GM12891 (cell line): ENCODE results near the gene RAPGEF4.
A peak's percentile ranks its signal among the peaks of the same experiment; 100 is the strongest.

Experiments used
- DNase-seq: peaks from one replicate; pipeline ENCODE4 v3.0.0; 2011; ENCODE audit warnings: low spot score; ENCODE audit not compliant: insufficient read length
- FAIRE-seq: peaks from 2 replicates; lab custom pipeline; 2011; peaks lifted over from hg19 to GRCh38; lab: Jason Lieb, UNC
- PAX5 ChIP-seq: IDR thresholded peaks from 2 replicates; pipeline ENCODE4 v1.6.1; 2011; ENCODE audit warnings: low read length, moderate library complexity, mild to moderate bottlenecking; ENCODE audit not compliant: insufficient read depth, severe bottlenecking
- POLR2A ChIP-seq: IDR thresholded peaks from 2 replicates; pipeline ENCODE4 v1.6.1; 2011; ENCODE audit warnings: low read depth, low read length, control low read depth
- POLR2AphosphoS5 ChIP-seq: IDR thresholded peaks from 2 replicates; pipeline ENCODE4 v1.6.1; 2011; ENCODE audit warnings: low read depth, low read length, control low read depth
- POU2F2 ChIP-seq: IDR thresholded peaks from 2 replicates; pipeline ENCODE4 v1.6.1; 2011; ENCODE audit warnings: low read depth, mild to moderate bottlenecking, control low read depth, low read length, moderate library complexity
- SPI1 ChIP-seq: IDR thresholded peaks from 2 replicates; pipeline ENCODE4 v1.6.1; 2011; ENCODE audit warnings: low read depth, low read length, control low read depth
- TAF1 ChIP-seq: IDR thresholded peaks from 2 replicates; pipeline ENCODE4 v1.6.1; 2011; ENCODE audit warnings: low read depth, low read length, control low read depth

Gene RAPGEF4

GRCh38 chr2:172965433-172966212, 230.0 kb downstream of the RAPGEF4 start:
- FAIRE-seq (no peak), DNase-seq (no peak)
- TF ChIP-seq PAX5: no peak
- no peak for TF ChIP-seq POLR2A
- no peak for TF ChIP-seq TAF1
- TF ChIP-seq POLR2AphosphoS5: no peak
- TF ChIP-seq POU2F2: no peak
- TF ChIP-seq SPI1: no peak

DNA sequence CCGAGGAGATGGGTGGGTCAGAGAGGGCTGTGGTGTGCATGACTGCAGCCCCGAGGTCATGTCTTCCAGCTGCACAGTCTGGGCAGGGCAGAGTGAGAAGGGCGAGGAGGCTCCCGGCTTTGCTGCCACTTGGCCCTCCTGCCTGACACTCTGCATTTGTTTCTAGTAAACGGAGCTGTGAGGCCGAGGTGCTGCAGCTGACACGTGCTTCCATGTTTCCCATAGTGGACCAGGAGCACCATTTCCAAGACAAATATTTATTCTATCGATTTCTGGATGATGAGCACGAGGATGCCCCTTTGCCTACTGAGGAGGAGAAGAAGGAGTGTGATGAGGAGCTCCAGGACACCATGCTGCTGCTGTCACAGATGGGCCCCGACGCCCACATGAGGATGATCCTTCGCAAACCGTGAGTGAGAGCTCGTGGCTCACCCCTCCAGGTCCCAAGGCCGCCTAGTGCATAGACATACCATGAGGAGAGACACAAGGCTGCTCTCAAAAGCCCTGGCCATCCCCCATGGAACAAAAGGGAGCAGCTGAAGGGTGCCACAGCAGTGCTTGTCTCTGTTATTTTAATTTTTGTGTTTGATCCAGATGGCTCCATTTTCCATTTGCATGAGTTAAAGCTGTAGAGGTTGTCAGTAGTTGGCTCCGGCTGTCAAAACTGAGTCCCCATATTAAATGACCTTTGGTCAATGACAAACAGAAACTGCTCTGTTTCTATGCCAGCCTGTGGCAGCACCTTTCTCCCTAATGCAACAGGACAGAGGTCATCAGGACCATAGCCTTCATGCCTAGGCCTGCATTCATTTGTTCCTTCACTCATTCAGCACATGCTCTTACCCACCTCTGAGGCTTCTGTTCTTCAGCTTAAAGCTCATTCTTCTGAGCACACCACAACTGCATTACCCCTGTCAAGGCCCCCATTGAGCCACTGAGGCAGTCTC, 231.7 kb downstream of the RAPGEF4 start:
- no peak for TF ChIP-seq TAF1
- TF ChIP-seq POU2F2: no peak
- no peak for TF ChIP-seq POLR2A
- no peak for TF ChIP-seq SPI1
- TF ChIP-seq PAX5: no peak
- TF ChIP-seq POLR2AphosphoS5: no peak
- FAIRE-seq (no peak), DNase-seq (no peak)

GRCh38 chr2:172968061-172968469, 232.4 kb downstream of the RAPGEF4 start:
- no peak for DNase-seq
- FAIRE-seq: no peak
- TF ChIP-seq SPI1: no peak
- no peak for TF ChIP-seq PAX5
- no peak for TF ChIP-seq POLR2AphosphoS5
- no peak for TF ChIP-seq POU2F2
- no peak for TF ChIP-seq TAF1
- TF ChIP-seq POLR2A: no peak

GRCh38 chr2:172969166-172969565, 233.5 kb downstream of the RAPGEF4 start:
- DNase-seq (no peak), FAIRE-seq (no peak)
- TF ChIP-seq PAX5 (no peak), POLR2A (no peak), POLR2AphosphoS5 (no peak), TAF1 (no peak), POU2F2 (no peak), SPI1 (no peak)

GRCh38 chr2:172969609-172970008, 234.0 kb downstream of the RAPGEF4 start:
- TF ChIP-seq PAX5 (no peak), POLR2AphosphoS5 (no peak)
- FAIRE-seq: no peak
- DNase-seq: no peak

GRCh38 chr2:172970660-172971059, 235.0 kb downstream of the RAPGEF4 start:
- no peak for FAIRE-seq
- TF ChIP-seq POLR2AphosphoS5 (no peak), PAX5 (no peak), POU2F2 (no peak), TAF1 (no peak), POLR2A (no peak), SPI1 (no peak)
- no peak for DNase-seq

GRCh38 chr2:172972005-172972619, 236.5 kb downstream of the RAPGEF4 start:
- DNase-seq (peak; percentile 38), FAIRE-seq (peak; percentile 65)
- TF ChIP-seq PAX5 (no peak), POLR2A (no peak), SPI1 (no peak), POU2F2 (no peak), TAF1 (no peak), POLR2AphosphoS5 (no peak)

GRCh38 chr2:172974762-172975161, 239.1 kb downstream of the RAPGEF4 start:
- TF ChIP-seq POLR2A: no peak
- TF ChIP-seq PAX5: no peak
- TF ChIP-seq POLR2AphosphoS5: no peak
- TF ChIP-seq POU2F2: no peak
- no peak for TF ChIP-seq SPI1
- TF ChIP-seq TAF1: no peak
- DNase-seq: no peak
- no peak for FAIRE-seq

DNA sequence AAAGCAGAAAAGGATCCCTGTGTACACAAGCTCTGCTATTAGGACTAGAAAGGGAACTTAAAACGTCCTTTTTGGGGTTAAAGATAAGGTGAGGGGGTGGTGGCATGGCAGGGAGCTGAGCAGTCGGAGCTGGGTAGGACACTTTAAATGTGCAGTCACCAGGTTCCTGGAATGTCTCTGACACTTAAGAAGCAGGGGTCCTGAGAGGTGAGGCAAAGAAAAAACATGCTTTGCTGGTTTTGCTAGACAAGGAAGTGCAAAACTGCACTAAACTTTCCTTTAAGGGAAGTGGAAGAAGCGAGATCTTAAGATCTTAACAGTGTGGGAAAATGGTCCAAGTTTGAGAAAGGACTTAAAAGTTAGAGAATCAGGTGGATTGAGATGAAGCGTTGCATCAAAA, 240.5 kb downstream of the RAPGEF4 start:
- no peak for TF ChIP-seq POLR2A
- TF ChIP-seq POU2F2: no peak
- no peak for TF ChIP-seq PAX5
- no peak for TF ChIP-seq POLR2AphosphoS5
- TF ChIP-seq TAF1: no peak
- TF ChIP-seq SPI1: no peak
- FAIRE-seq (no peak), DNase-seq (no peak)
